Measurements from ENCODE around the gene C16orf82.

The C16orf82 gene

GRCh38 chr16:27066668-27067537 lies at the start of gene C16orf82:
TSS of gene C16orf82 (plus strand) at chr16:27066927.
- FAIRE-seq, result no peak

GRCh38 chr16:27020031-27020430 lies 46.7 kb upstream of the C16orf82 start:
- DNase-seq (ENCODE audit: low spot score) (no peak), FAIRE-seq (no peak)

More at GRCh38 chr16:27066668-27067537, at the start of gene C16orf82:
- DNase-seq (ENCODE audit: low spot score), result no peak

- no peak for DNase-seq (ENCODE audit: low spot score)
- FAIRE-seq, result no peak
Measured at GRCh38 chr16:27024010-27024409, 42.7 kb upstream of the C16orf82 start.

- FAIRE-seq, result no peak
- no peak for DNase-seq (ENCODE audit: low spot score)
Measured at GRCh38 chr16:27025581-27025980, 41.1 kb upstream of the C16orf82 start.

DNA sequence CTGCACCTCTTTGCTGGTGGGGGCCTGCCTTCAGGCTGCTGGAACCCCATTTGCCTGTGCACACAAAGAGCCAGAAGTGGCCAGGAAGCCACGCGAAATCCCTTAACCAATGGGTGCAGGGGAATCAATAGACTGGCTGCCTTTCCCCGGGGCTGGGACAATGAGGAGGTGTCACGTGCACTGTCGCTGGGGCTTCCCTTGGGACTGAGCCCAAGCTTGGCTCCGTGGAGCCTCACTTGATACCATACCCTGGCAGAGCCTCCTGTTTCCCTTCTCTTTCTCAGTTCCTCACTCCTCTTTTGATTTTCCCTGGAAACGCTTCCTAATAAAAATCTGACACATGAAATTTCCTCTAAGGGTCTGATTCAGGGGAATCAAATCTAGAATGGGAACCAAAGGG lies 38.8 kb upstream of the C16orf82 start:
- no peak for FAIRE-seq

GRCh38 chr16:27028591-27029110 lies 38.1 kb upstream of the C16orf82 start:
- FAIRE-seq (no peak), DNase-seq (ENCODE audit: low spot score) (no peak)

More for the DNA sequence above, 38.8 kb upstream of the C16orf82 start:
- DNase-seq (ENCODE audit: low spot score), result no peak

- no peak for FAIRE-seq
- no peak for DNase-seq (ENCODE audit: low spot score)
Measured at GRCh38 chr16:27029525-27029924, 37.2 kb upstream of the C16orf82 start.

- FAIRE-seq (no peak), DNase-seq (ENCODE audit: low spot score) (no peak)
Measured at GRCh38 chr16:27033281-27033979, 33.3 kb upstream of the C16orf82 start.

DNA sequence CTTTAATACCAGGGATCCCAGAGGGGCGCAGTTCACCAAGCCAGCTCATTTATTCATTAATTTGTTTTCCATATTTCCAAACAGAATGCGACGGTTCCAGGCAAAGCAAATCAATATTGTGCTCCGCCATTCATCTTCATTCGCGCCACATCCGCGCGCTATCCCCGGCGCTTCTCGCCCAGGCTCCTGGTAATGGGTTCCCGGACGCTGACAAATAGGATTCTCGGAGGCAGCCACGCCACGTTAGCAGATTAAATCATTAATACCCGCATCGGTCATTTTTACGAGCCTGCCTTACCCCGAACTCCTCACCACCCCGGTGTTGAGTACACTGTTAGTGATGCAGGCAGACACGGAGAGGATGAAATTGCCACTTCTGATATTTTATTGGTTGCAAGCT lies 26.0 kb upstream of the C16orf82 start:
- FAIRE-seq (no peak), DNase-seq (ENCODE audit: low spot score) (no peak)

- FAIRE-seq (no peak), DNase-seq (ENCODE audit: low spot score) (no peak)
Measured at GRCh38 chr16:27046958-27047518, 19.7 kb upstream of the C16orf82 start.

DNA sequence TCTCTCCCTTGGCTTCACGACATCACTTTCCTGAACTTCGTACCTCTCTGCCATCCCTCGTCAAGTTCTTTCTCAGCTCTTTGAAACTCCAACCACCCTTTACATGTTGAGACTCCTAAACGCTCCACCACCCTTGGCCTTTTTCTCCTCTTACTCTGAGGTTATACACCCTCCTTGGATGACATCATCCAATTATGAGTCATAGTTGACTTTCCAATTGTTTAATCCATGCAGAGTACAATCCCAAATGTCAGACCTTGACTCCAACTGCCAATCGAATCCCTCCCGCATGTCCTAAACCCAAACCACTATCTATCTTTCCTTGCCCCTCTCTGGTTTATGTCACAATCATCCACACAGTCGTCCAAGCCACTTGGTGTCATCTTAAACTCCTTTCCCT lies 18.4 kb upstream of the C16orf82 start:
- DNase-seq (ENCODE audit: low spot score) (no peak), FAIRE-seq (no peak)

GRCh38 chr16:27049117-27049516 lies 17.6 kb upstream of the C16orf82 start:
- no peak for FAIRE-seq
- DNase-seq (ENCODE audit: low spot score), result no peak

- FAIRE-seq (no peak), DNase-seq (ENCODE audit: low spot score) (no peak)
Measured at GRCh38 chr16:27052007-27052406, 14.7 kb upstream of the C16orf82 start.

GRCh38 chr16:27053996-27054395 lies 12.7 kb upstream of the C16orf82 start:
- no peak for FAIRE-seq
- DNase-seq (ENCODE audit: low spot score), result no peak

GRCh38 chr16:27058299-27058698 lies 8.4 kb upstream of the C16orf82 start:
- FAIRE-seq (no peak), DNase-seq (ENCODE audit: low spot score) (no peak)

DNA sequence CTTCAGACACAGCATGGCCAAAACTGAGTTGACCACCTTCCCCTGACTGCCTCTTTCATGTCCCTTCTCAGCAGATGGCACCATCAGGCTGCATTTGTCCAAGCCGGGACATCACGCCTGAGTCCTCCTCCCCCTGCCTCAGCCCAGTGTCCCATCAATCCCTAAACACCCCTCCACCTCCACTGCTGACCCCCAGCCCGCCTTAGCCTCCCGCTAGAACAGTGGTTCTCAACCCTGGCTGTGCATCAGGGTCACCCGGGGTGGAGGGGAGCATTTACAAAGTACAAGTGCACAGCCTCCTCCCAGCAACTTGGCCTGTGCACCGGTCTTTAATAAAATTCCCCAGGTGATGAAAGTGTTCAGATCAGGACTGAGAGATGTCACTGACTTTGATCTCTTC lies 4.0 kb downstream of the C16orf82 start:
- FAIRE-seq (no peak), DNase-seq (ENCODE audit: low spot score) (no peak)

- DNase-seq (ENCODE audit: low spot score) (no peak), FAIRE-seq (no peak)
Measured at GRCh38 chr16:27073733-27074132, 7.0 kb downstream of the C16orf82 start.

DNA sequence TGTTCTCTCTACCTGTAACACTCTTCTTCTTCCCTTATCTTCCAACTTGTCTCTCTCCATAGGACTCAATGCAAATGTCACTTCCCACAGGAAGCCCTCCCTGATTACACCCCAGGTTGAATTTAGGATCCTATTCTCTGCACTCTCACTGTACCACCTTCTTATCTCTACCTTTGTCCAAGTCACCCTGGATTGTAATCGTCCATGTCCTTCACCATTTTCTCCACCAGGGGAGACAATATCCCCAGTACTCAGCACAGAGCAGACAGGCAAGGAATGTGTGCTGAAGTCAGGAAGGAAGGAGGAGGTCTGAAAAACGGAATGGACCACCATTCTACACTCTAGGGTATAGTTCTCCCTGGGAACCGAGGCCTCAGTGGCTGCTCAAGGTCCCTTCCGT lies 14.2 kb downstream of the C16orf82 start:
- no peak for FAIRE-seq
- no peak for DNase-seq (ENCODE audit: low spot score)

DNA sequence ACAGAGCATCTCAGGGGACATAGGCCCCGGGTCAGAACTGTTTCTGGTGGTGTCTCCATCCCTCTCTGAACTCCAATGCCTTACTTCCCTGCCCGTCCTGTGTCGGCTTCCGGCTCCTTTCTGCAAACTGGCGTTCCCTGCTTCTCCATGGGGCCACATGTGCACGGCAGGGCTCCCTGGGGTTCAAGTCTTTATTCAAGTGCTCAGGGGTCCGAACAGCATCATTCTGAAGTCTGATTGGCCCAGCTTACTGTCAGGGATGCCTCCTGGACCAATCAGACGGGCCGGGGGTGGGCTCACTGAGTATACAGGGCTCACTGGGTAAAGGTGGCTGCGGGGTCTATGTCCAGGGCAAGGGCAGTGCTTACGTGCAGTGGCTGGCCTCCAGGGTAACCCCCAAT lies 17.1 kb downstream of the C16orf82 start:
- FAIRE-seq (no peak), DNase-seq (ENCODE audit: low spot score) (no peak)

DNA sequence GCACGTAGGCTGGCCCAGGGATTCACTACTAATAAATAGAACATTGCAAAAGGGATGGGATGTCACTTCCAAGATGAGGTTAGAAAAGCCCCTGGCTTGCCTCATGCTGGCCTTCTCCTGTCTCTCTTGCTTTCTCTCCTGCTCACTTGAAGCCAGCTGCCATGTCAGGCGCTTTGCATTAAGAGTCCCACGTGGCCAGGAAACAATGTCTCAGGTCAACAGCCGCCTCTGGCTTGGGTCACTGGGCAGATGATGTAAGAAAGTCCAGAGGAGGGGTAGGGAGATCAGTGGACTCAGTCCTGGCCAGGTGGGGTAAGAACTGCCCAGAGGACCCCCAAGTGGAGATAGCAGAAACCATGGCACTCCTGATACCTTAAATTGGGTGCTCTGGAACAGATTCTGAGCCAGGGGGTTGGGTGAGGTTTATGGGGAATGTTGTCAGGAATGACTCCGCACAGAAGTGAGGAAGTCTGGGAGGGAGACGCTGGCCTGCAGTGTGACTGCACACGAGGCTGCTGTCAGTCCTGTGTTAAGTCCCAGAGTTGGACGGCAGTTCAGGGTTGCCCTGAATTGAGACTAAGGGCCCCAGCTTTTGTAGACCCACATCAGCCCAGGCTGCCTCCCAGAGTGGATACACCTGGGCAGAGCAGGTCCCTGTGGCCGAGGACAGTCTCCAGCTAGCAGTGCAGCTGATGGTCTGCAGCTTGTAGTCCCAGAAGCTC lies 17.7 kb downstream of the C16orf82 start:
- no peak for FAIRE-seq
- DNase-seq (ENCODE audit: low spot score), result no peak

DNA sequence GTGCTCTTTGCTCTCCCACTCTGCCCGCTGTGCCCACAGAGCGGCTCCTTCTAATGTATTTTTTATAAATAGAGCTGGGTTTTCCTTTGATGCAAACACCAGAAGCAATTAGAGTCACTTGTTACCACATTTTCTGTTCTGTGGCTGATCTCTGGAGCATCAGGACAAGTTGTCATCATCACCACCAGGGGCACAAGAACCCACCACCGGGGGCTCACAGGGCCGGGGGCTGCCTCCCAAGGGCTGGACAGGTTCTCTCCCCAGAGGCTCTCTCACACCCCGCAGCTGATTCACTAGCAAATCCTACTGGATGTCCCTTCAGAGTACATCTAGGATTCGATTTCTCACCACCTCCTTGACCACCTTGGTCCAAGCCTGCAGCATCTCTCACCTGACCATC lies 18.5 kb downstream of the C16orf82 start:
- FAIRE-seq (no peak), DNase-seq (ENCODE audit: low spot score) (no peak)
